Inflammatory macrophage treated with lipopolysaccharide for 1 hour (primary cell): ENCODE data around the gene CACNA1E.

ENCODE experiments used
- DNase-seq, 2 donors: peaks; one replicate each; pipeline ENCODE4 v3.0.0-alpha.2; 2020 to 2022

Gene CACNA1E

GRCh38 chr1:181485287-181486097 lies 2.2 kb downstream of the CACNA1E start:
- DNase-seq = no peak

GRCh38 chr1:181486098-181486420 lies 2.7 kb downstream of the CACNA1E start:
- DNase-seq = no peak

- DNase-seq = no peak
Observed at GRCh38 chr1:181488866-181489265, 5.5 kb downstream of the CACNA1E start.

GRCh38 chr1:181490276-181490675 lies 7.0 kb downstream of the CACNA1E start:
- DNase-seq = no peak

DNA sequence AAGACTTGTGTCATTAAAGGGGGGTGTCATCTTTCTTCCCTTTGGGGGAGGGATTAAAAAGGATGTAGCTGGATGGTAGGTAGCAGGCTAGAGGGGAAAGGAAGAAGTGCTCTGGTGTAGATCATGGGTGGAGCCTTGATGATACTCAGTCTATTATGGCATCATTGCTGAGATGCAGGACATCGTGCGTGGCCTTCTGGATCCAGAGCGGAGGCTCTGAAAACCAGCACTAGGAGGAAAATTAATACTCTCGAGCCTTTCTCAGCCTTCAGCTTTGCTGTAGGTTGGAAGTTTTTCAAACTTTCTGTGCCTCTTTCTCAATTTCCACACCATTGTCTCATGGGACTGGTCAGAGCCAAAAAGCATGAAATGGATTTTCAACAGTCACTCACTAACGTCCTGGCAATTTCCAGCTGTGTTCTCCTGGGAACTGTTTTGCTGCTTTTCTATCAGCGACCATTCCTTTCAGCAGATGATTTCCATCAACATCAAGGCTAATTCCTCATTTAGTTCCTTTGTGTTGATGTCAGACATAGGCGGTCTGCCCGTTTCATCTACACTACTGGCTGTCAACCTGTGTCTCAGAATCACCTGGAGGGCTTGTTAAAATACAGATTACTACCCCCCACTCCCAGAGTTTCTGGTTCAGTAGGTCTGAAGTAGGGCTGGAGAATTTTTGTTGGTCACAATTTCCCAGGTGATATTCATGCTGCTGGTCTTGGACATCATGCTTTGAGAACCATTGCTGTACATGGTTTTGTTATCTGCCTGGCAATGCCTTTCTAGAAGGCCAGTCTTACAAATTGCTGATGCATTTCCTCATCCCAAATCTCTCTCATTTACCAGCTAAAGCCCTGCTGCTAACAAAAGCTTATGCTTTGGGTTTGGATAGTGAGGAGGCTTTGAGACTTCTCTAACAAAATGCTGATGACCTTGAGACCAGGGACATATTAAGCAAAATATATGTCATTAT lies 7.7 kb downstream of the CACNA1E start:
- no peak for DNase-seq

GRCh38 chr1:181493166-181493565 lies 9.8 kb downstream of the CACNA1E start:
- DNase-seq = no peak

DNA sequence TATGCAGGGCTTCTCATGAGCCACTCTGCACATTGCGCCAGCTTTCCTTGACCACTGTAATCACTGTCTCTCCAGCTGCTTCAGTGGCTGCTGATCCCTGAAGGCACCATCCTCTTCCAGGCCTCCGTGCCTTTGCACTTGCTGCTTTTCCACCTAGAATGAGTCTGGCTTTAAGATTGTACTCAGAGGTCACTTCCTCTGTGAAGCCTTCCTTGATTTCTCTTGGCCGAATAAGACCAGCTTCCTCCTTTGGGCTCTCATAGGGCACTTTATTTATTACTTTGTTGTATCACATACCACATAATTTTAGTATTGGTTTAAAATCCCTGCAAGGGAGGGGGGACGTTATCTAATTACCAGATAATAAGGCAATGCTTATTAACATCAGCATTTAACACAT lies 10.6 kb downstream of the CACNA1E start:
- DNase-seq = no peak

DNA sequence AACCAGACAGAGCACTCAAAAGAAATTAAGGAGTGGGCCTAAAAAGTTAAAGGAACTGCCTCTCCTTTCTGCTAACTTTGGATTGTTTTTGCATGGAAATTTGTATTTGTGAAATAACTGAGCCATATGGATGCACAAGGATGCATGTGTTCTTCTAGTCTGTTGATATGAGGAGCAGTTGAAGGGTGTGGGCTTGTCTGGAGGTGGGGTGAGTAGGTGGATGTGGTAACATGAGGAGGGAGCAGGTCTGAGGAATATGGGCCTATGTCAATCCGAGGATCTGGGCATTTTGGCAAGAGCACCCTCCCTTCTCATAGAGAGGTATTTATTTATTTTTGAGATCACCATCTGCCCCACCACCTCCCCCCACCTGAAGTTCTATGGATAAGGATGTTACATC lies 13.4 kb downstream of the CACNA1E start:
- no peak for DNase-seq

GRCh38 chr1:181497870-181498269 lies 14.6 kb downstream of the CACNA1E start:
- DNase-seq = peak; percentile 43 to 49

DNA sequence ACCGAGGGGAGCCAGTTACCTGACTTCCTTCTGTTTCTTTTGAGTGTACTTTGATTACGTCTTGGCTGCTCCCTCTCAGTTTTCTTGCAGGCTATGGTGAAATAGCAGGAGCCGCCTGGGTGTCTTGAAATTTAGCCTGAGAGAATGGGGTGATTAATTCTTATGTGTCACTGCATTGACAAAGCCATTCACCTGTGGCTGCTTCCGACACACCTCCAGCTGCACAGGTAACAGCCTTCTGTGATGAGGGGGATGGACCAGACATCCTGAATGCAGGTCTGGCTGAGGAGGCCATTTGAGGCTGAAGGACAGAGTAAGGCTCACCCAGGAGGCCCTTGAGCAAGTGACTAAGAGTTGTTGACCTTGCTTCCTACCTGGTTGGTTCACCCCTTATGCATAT lies 16.5 kb downstream of the CACNA1E start:
- DNase-seq = no peak

- DNase-seq = no peak
Observed at GRCh38 chr1:181500636-181501035, 17.3 kb downstream of the CACNA1E start.

GRCh38 chr1:181501612-181502011 lies 18.3 kb downstream of the CACNA1E start:
- no peak for DNase-seq

DNA sequence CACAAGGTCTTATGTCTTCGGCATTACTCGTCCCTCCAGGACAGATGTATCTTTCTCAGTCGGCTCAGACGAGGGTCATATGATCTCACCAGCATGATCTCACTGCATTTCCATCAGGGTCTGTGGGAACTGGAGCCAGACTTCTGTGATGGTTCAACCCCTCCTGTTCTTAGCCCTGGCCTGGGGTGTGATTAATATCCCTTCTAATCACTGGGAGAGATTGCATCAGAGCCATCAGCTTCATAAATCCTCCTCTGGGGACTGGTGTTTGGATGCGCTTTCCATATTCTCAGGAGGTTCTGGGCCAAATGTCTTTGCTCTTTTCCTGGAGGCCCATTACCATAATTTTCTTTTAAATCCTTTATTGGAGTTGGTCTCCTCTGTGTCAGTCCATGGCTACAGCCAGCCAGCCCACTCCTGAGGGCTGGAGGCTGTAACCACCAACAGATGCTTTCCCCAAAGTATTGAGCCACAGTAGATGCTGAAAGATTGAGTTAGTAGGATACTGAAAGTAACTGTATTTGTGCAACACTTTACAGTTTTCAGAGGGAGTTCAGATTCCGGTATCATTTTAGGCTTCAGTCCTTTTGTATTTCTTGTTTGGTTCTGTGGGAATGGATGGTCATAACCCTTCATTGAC lies 20.0 kb downstream of the CACNA1E start:
- peak in 1 of 2 donors; percentile 4 for DNase-seq

DNA sequence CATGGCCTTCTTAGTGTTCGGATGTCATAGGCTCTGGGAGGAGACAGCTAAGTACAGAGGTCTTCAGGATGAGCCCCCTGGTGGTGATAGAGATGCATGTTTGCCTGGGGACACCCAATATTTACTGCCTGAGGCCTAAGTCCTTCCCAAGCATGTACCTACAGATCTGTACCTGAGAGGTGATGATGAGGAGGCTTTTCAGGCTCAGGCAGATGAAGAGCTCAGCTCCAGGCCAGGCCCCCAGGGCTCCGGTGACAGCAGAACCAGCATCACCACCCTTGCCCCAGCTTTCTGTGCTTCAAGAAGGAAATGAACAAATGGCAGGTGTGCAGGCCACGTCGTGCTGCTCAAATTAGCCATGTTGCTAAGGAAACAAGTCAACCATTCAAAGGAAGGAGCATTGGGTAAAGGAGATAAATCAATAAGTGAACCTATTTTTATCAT lies 21.1 kb downstream of the CACNA1E start:
- no peak for DNase-seq

DNA sequence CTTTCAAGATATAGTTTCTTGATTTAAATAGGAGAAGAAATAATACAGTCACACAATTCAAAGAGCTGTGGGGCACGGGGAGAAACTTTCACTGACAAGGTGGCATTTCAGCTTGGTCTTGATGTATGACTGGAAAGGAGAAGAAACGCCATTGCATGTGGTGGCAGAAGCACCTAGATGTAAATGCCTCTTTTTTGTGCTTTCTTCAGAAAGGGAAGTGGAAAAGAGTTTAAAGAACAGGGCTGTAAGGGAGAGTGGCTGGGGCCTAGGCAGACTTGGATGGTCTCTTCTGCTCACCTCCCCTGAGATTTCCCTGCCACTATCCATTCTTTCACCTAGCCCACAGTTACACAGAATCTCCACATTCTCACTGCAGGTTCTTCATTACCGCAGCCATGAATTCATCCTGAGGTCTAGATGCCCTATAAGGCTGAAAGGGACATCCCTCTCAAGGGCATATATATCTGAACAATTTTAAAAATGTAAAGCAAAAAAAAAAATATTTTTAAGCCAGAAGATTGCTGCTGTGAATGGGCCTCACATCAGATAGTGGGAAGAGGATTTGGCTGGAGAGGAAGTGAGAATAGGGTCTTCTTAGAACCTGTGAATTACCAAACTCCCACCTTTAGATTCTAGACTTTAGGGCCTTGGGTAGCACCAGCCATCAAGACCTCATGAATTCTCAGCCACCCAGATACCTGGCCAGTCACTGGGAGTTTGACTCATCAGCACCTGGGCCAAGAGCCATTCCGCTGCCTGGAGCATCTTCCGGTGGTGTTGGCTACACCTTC lies 23.4 kb downstream of the CACNA1E start:
- DNase-seq = no peak

GRCh38 chr1:181508486-181509165 lies 25.3 kb downstream of the CACNA1E start:
- DNase-seq = no peak

DNA sequence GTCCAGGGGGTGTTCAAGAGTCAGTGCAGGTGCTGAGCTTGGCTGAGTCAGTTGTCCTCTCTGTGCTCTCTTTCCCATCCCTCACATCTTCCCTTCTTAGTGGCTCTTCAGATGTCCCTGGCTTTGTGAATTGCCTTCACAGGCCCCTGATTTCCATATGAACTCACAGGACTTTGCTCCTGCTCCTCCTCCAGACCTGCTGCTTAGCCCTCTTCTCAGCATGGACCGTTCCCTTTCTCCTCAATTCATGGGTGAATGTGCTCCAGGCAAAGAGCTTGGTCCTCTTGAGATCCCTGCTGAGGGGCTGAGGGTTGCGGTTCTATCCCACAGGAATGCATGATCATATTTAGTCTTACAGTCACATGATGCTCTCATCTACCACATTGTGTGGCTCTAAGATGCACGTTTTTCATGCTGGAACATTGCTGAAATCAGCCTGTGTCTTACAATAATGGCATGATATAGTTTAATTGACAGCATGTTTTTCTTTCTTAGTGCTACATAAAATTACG lies 30.5 kb downstream of the CACNA1E start:
- no peak for DNase-seq

DNA sequence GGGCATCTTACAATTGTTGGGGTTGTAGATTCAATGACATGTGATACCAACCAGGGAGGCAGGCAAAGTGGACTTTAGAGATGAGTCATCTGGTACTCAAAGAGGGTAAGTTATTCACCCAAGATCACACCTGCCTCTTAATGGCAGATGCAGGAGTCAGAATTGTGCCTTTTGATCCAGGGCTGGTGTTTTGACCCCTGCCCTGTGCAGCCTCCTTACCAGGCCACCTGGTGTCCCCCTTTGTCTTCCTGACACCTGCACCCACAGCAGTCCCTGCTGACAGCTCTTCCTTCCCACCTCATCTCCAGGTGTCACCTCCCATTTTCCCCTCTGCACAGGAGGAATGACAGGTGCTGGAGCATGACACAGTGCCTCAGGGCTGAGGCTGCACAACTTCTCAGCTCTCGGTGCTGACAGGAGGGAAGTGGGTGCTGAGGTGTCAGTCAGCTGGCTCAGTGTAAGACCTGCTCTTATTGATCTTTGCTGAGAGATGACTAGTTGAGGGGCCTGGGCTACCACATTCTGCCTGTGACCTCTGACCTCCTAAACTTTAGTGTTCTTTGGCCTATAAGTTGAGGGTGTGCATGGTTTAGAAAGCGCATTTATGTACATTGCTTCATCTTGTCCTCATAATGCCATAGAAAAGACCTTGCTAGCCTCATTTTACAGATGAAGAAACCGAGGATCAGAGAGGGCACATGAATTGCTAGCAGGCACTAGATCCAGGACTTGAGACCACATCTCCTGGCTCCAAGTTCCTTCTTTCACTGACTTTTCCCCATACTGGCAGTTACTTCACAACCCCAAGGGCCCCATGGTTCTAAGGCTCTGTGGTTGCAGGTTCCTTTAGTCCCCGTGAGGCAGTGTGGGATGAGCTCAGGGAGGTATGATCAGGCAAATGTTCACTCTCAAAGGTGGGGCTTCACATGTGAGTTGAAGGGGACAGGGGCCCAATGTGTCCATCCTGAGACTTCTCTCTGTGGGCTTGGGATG lies 31.3 kb downstream of the CACNA1E start:
- no peak for DNase-seq

GRCh38 chr1:181516706-181517105 lies 33.4 kb downstream of the CACNA1E start:
- DNase-seq = no peak

- DNase-seq = no peak
Observed at GRCh38 chr1:181517181-181517875, 34.0 kb downstream of the CACNA1E start.
